CD14-positive monocyte (primary cell): Measurements from ENCODE around the gene IL34. TPM values are rescaled to one million over a fixed set of nuclear protein-coding genes. Genes with fewer than 3 reads are reported as not detected.

Experiments
- DNase-seq, 3 donors: peaks; one replicate each; pipeline ENCODE4 v3.0.0-alpha.2; 2011 to 2022
- H2AFZ ChIP-seq: 2 replicates; pipeline ENCODE4 v1.6.0; 2012; ENCODE audit warnings: mild to moderate bottlenecking, low read depth, low read length, inconsistent platforms; ENCODE audit not compliant: insufficient read depth, poor library complexity, severe bottlenecking
- H3K27ac ChIP-seq, 2 donors: 1 replicate in 1 of 2; 2 replicates in 1 of 2; pipeline ENCODE4 v1.5.1; 2012 to 2013; ENCODE audit warnings: low read length in 2 of 2, control low read depth in 1 of 2, inconsistent platforms in 1 of 2, low read depth in 1 of 2, mild to moderate bottlenecking in 1 of 2
- H3K27me3 ChIP-seq, 2 donors: one replicate each; pipeline versions ENCODE4 v1.6.0 to v1.6.1; 2011 to 2013; ENCODE audit warnings: low read length in 2 of 2; ENCODE audit not compliant: control insufficient read depth in 2 of 2, insufficient read depth in 2 of 2
- H3K36me3 ChIP-seq, 2 donors: replicated peaks in 1 of 2; 1 replicate in 1 of 2; 2 replicates in 1 of 2; pipeline versions ENCODE4 v1.5.1 to v1.6.1; 2012 to 2013; ENCODE audit warnings: low read length in 2 of 2, control low read depth in 1 of 2, inconsistent platforms in 1 of 2, mild to moderate bottlenecking in 1 of 2; ENCODE audit not compliant: insufficient read depth in 2 of 2, control insufficient read depth in 1 of 2
- H3K4me1 ChIP-seq, 2 donors: 1 replicate in 1 of 2; 2 replicates in 1 of 2; pipeline versions ENCODE4 v1.5.1 to v1.6.1; 2012 to 2013; ENCODE audit warnings: low read length in 2 of 2, control low read depth in 1 of 2, inconsistent platforms in 1 of 2, mild to moderate bottlenecking in 1 of 2, moderate library complexity in 1 of 2; ENCODE audit not compliant: insufficient read depth in 2 of 2, control insufficient read depth in 1 of 2
- H3K4me2 ChIP-seq: replicated peaks from 2 replicates; pipeline ENCODE3; 2012; ENCODE audit warnings: low read length, moderate library complexity, mild to moderate bottlenecking; ENCODE audit not compliant: poor library complexity, severe bottlenecking; ENCODE audit errors: extremely low read depth
- H3K4me3 ChIP-seq, 3 experiments: fragments of 200-600 bp in 1 of 3; sonication (generic) in 1 of 3; replicated peaks in 1 of 3; 1 replicate in 2 of 3; 2 replicates in 1 of 3; pipeline ENCODE4 v1.5.1; 2011 to 2013; ENCODE audit warnings: low read length in 3 of 3, mild to moderate bottlenecking in 3 of 3, control low read depth in 2 of 3, low read depth in 2 of 3, inconsistent platforms in 1 of 3, moderate library complexity in 1 of 3
- H3K79me2 ChIP-seq: 2 replicates; pipeline ENCODE4 v1.6.0; 2012; ENCODE audit warnings: mild to moderate bottlenecking, control low read depth, inconsistent platforms, low read length, moderate library complexity; ENCODE audit not compliant: insufficient read depth
- H3K9ac ChIP-seq: 2 replicates; pipeline ENCODE4 v1.6.0; 2017; ENCODE audit warnings: low read length, mild to moderate bottlenecking; ENCODE audit not compliant: insufficient read depth, poor library complexity, severe bottlenecking
- H3K9me3 ChIP-seq, 2 donors: replicated peaks in 1 of 2; 1 replicate in 1 of 2; 2 replicates in 1 of 2; pipeline versions ENCODE4 v1.5.1 to v1.6.1; 2012 to 2013; ENCODE audit warnings: low read length in 2 of 2, control low read depth in 1 of 2; ENCODE audit not compliant: control insufficient read depth in 1 of 2, insufficient read depth in 1 of 2
- H4K20me1 ChIP-seq: 2 replicates; pipeline ENCODE4 v1.6.0; 2012; ENCODE audit warnings: mild to moderate bottlenecking, low read length, control low read depth, moderate library complexity; ENCODE audit not compliant: insufficient read depth
- H3K27ac Mint-ChIP-seq, 7 donors: one replicate each; pipeline ENCODE4 v1.8.0; 2020; ENCODE audit warnings: mild to moderate bottlenecking in 7 of 7, mixed read lengths in 7 of 7, moderate library complexity in 6 of 7, inconsistent platforms in 2 of 7
- H3K27me3 Mint-ChIP-seq, 3 donors: one replicate each; pipeline ENCODE4 v1.8.0; 2021 to 2022; ENCODE audit warnings: low read depth in 3 of 3, mild to moderate bottlenecking in 3 of 3, mixed read lengths in 3 of 3, moderate library complexity in 3 of 3, inconsistent platforms in 1 of 3
- H3K36me3 Mint-ChIP-seq, 2 donors: one replicate each; pipeline ENCODE4 v1.8.0; 2020; ENCODE audit warnings: mixed read lengths in 2 of 2, inconsistent platforms in 1 of 2, mild to moderate bottlenecking in 1 of 2
- H3K4me1 Mint-ChIP-seq: one replicate; pipeline ENCODE4 v1.8.0; 2020; ENCODE audit warnings: mild to moderate bottlenecking, mixed read lengths
- H3K4me3 Mint-ChIP-seq, 2 donors: one replicate each; pipeline ENCODE4 v1.8.0; 2020; ENCODE audit warnings: mild to moderate bottlenecking in 2 of 2, mixed read lengths in 2 of 2, moderate library complexity in 1 of 2
- H3K9me3 Mint-ChIP-seq, 7 donors: one replicate each; pipeline ENCODE4 v1.8.0; 2020 to 2022; ENCODE audit warnings: mixed read lengths in 7 of 7, mild to moderate bottlenecking in 6 of 7, moderate library complexity in 6 of 7, inconsistent platforms in 2 of 7
- WGBS: methylation state at CpG from one replicate; pipeline ENCODE4 v1.1.5; 2013; ENCODE audit warnings: missing lambda C conversion rate; ENCODE audit not compliant: insufficient coverage; 5-methylcytosine and 5-hydroxymethylcytosine counted together
- intact Hi-C, 2 donors: fragments of 100-400 bp; cut with micrococcal nuclease; formaldehyde crosslinking; loops; one replicate each; pipeline versions ENCODE4 v1.15.0 to v1.15.1; 2023
- polyA plus RNA-seq, 3 donors: library from polyadenylated mRNA; depleted of rRNA in 1 of 3; unstranded in 2 of 3; stranded (reverse) in 1 of 3; fragments of 300-500 nt in 2 of 3; fragments of >200 nt in 1 of 3; fragmentation: Illumina TruSeq in 2 of 3; gene quantifications; 1 replicate in 2 of 3; 2 replicates in 1 of 3; pipeline ENCODE4 v1.2.3, GENCODE V29; 2012 to 2021
- TF ChIP-seq, protein P1 (sequence below): fragments of 200-600 bp; IDR thresholded peaks from one replicate; pipeline ENCODE4 v1.8.0; 2022; ENCODE audit warnings: antibody characterized with exemption, mild to moderate bottlenecking

The IL34 gene
- polyA plus RNA-seq, 3 donors, result not detected

DNA sequence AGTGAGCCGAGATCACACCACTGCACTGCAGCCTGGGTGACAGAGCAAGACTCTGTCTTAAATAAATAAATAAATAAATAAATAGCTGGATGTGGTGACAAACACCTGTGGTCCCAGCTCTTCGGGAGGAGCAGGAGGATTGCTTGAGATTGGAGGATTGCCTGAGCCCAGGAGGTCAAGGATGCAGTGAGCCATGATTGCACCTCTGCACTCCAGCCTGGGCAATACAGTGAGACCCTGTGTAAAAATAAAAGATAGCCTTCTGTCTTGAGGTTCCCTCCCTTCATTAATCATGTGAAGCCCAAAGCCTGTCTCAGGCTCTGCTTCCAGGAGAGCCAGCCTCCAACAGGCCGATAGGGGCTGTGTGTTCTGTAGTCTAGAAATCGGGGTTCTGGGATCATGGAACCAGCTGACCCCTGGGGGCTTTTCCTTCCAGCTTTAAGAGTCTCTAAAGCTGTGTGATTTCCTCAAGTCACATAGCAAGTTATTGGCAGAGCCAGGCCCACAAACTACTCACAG lies 34.5 kb upstream of the IL34 start:
- no peak overlapping the region for H3K4me3 ChIP-seq
- 100% methylated on average over 1 of the region's 4 CpGs for WGBS
- no peak overlapping the region for H3K4me3 Mint-ChIP-seq
- H3K36me3 Mint-ChIP-seq, result no peaks in the 10 kb centered on the region
- H4K20me1 ChIP-seq, result no peaks in the 10 kb centered on the region
- no peaks in the 10 kb centered on the region for H3K27me3 ChIP-seq
- peaks cover 3% of the 10 kb centered on the region for H3K4me1 Mint-ChIP-seq
- H3K27me3 Mint-ChIP-seq, result peaks cover 0 to 10% (median 3%) of the 10 kb centered on the region in 3 donors
- TF ChIP-seq, protein P1, sequence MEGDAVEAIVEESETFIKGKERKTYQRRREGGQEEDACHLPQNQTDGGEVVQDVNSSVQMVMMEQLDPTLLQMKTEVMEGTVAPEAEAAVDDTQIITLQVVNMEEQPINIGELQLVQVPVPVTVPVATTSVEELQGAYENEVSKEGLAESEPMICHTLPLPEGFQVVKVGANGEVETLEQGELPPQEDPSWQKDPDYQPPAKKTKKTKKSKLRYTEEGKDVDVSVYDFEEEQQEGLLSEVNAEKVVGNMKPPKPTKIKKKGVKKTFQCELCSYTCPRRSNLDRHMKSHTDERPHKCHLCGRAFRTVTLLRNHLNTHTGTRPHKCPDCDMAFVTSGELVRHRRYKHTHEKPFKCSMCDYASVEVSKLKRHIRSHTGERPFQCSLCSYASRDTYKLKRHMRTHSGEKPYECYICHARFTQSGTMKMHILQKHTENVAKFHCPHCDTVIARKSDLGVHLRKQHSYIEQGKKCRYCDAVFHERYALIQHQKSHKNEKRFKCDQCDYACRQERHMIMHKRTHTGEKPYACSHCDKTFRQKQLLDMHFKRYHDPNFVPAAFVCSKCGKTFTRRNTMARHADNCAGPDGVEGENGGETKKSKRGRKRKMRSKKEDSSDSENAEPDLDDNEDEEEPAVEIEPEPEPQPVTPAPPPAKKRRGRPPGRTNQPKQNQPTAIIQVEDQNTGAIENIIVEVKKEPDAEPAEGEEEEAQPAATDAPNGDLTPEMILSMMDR, result no peak
- H2AFZ ChIP-seq, result no peak overlapping the region
- intact Hi-C loops, result no loop called here
- H3K27ac ChIP-seq, result no peak overlapping the region
- H3K36me3 ChIP-seq, result no peaks in the 10 kb centered on the region
- H3K79me2 ChIP-seq, result no peaks in the 10 kb centered on the region
- no peaks in the 10 kb centered on the region for H3K4me1 ChIP-seq
- no peaks in the 10 kb centered on the region for H3K9me3 Mint-ChIP-seq
- H3K9me3 ChIP-seq, result no peaks in the 10 kb centered on the region
- no peak for DNase-seq
- H3K4me2 ChIP-seq, result no peak overlapping the region
- H3K9ac ChIP-seq, result no peak overlapping the region
- no peak overlapping the region for H3K27ac Mint-ChIP-seq

DNA sequence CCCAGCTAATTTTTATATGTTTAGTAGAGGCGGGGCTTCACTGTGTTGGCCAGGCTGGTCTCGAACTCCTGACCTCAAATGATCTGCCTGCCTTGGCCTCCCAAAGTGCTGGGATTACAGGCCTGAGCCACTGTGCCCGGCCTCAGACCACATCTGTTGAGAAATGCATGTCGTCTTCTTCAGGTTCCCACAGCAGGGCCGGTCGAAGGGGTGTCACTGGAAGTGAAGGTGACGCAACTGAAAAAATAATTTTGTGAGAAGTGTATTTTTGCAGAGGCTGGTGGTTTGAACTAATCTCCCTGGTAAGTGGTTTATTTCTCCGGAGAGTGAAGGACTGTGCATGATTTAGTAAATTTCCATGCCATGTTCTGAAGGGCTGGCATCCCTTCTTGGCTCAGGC lies 33.4 kb upstream of the IL34 start:
- H3K4me3 ChIP-seq, result no peak overlapping the region
- Mint-ChIP-seq H3K36me3 (no peaks in the 10 kb centered on the region), H3K27ac (no peak overlapping the region), H3K9me3 (no peaks in the 10 kb centered on the region), H3K27me3 (peaks cover 0 to 10% (median 3%) of the 10 kb centered on the region in 3 donors), H3K4me1 (peaks cover 3% of the 10 kb centered on the region), H3K4me3 (no peak overlapping the region)
- H3K27me3 ChIP-seq, result no peaks in the 10 kb centered on the region
- intact Hi-C loops, result no loop called here
- no peaks in the 10 kb centered on the region for H3K79me2 ChIP-seq
- no peaks in the 10 kb centered on the region for H3K4me1 ChIP-seq
- DNase-seq, result no peak
- no peak overlapping the region for H3K27ac ChIP-seq
- no peaks in the 10 kb centered on the region for H4K20me1 ChIP-seq
- WGBS, result 38% methylated on average over 7 of the region's 8 CpGs
- no peak overlapping the region for H2AFZ ChIP-seq
- H3K9me3 ChIP-seq, result no peaks in the 10 kb centered on the region
- H3K36me3 ChIP-seq, result no peaks in the 10 kb centered on the region
- H3K9ac ChIP-seq, result no peak overlapping the region
- TF ChIP-seq, protein P1, result no peak
- no peak overlapping the region for H3K4me2 ChIP-seq
